Osteoblast (primary cell): Measurements from ENCODE around the gene ADAMTS9. TPM values are rescaled to one million over a fixed set of nuclear protein-coding genes. Genes with fewer than 3 reads are reported as not detected.

Experiments
- DNase-seq: peaks from one replicate; pipeline ENCODE4 v3.0.0; 2011; ENCODE audit warnings: low spot score, mixed read lengths; ENCODE audit not compliant: insufficient read length; ENCODE audit errors: missing footprints
- H2AFZ ChIP-seq: 2 replicates; pipeline ENCODE4 v1.6.0; 2011; ENCODE audit warnings: mild to moderate bottlenecking, low read length
- H3K27ac ChIP-seq: 2 replicates; pipeline ENCODE4 v1.5.1; 2011; ENCODE audit warnings: mild to moderate bottlenecking, low read depth, low read length, moderate library complexity
- H3K27me3 ChIP-seq: 2 replicates; pipeline ENCODE4 v1.6.0; 2012; ENCODE audit warnings: mild to moderate bottlenecking, control low read depth, inconsistent platforms, low read length, moderate library complexity; ENCODE audit not compliant: insufficient read depth
- H3K36me3 ChIP-seq: 2 replicates; pipeline ENCODE4 v1.5.1; 2011; ENCODE audit warnings: mild to moderate bottlenecking, low read length, control low read depth, moderate library complexity; ENCODE audit not compliant: insufficient read depth
- H3K4me1 ChIP-seq: 2 replicates; pipeline ENCODE4 v1.5.1; 2011; ENCODE audit warnings: mild to moderate bottlenecking, low read length, control low read depth, moderate library complexity; ENCODE audit not compliant: insufficient read depth
- H3K4me2 ChIP-seq: 2 replicates; pipeline ENCODE4 v1.6.0; 2011; ENCODE audit warnings: mild to moderate bottlenecking, low read length; ENCODE audit not compliant: insufficient read depth
- H3K4me3 ChIP-seq: fragments of 200-600 bp; sonication (generic); 3 replicates; pipeline ENCODE4 v1.5.1; 2012; ENCODE audit warnings: mild to moderate bottlenecking, low read length, inconsistent platforms; ENCODE audit not compliant: insufficient read depth
- H3K79me2 ChIP-seq: 2 replicates; pipeline ENCODE4 v1.6.0; 2012; ENCODE audit warnings: mild to moderate bottlenecking, low read length, control low read depth, inconsistent platforms; ENCODE audit not compliant: insufficient read depth
- H3K9me3 ChIP-seq: 2 replicates; pipeline ENCODE4 v1.5.1; 2011; ENCODE audit warnings: low read depth, low read length, control low read depth
- H4K20me1 ChIP-seq: 2 replicates; pipeline ENCODE4 v1.6.0; 2012; ENCODE audit warnings: mild to moderate bottlenecking, low read length, control low read depth; ENCODE audit not compliant: insufficient read depth
- total RNA-seq: library from RNA; depleted of rRNA; stranded (reverse); fragments of >200 nt; gene quantifications from 2 replicates; pipeline ENCODE4 v1.2.3, GENCODE V29; 2012
- TF ChIP-seq, protein P1 (sequence below): IDR thresholded peaks from 2 replicates; pipeline ENCODE4 v1.5.1; 2011; ENCODE audit warnings: mild to moderate bottlenecking, low read depth, low read length, moderate library complexity; ENCODE audit errors: extremely low read depth

ADAMTS9 gene
- total RNA-seq, 1 donor: 4.0 TPM

DNA sequence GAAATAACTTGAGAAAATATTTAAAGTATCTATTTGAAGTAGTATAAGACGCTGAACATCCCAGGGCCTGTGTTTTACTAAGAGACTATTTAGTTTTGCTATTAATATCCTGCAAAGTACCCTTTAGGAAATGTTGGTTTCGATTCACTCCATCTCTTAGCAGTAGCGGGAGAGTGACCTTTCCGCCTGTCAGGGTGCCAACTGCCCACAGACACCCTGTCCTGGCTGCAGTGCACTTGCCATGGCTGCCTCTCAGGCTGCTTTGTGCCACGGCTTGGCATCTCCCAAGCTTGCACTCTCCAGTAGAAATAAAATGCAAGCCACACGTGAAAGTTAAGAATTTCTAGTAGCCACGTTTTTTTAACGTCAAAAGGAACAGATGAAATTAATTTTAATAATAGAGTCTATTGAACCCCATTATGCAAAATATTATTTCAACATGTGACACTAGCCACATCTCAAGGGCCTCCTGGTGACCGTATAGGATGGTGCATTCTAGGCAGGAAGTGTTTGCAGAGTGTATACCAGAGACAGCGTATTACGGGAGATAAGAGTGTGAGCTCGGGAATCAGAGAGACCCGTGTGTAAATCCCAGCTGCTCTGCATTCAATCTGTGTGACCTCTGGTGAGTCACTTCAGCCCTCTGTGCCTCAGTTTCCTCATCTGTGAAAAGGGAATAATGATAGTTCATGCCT lies 19.8 kb downstream of the ADAMTS9 start:
- no peaks in the 10 kb centered on the region for H3K36me3 ChIP-seq
- no peak for DNase-seq
- H3K4me1 ChIP-seq: no peaks in the 10 kb centered on the region
- no peaks in the 10 kb centered on the region for H3K27me3 ChIP-seq
- no peaks in the 10 kb centered on the region for H3K9me3 ChIP-seq
- H3K4me2 ChIP-seq: no peak overlapping the region
- H3K79me2 ChIP-seq: no peaks in the 10 kb centered on the region
- H4K20me1 ChIP-seq: no peaks in the 10 kb centered on the region
- no peak overlapping the region for H3K27ac ChIP-seq
- no peak overlapping the region for H2AFZ ChIP-seq
- TF ChIP-seq, protein P1, sequence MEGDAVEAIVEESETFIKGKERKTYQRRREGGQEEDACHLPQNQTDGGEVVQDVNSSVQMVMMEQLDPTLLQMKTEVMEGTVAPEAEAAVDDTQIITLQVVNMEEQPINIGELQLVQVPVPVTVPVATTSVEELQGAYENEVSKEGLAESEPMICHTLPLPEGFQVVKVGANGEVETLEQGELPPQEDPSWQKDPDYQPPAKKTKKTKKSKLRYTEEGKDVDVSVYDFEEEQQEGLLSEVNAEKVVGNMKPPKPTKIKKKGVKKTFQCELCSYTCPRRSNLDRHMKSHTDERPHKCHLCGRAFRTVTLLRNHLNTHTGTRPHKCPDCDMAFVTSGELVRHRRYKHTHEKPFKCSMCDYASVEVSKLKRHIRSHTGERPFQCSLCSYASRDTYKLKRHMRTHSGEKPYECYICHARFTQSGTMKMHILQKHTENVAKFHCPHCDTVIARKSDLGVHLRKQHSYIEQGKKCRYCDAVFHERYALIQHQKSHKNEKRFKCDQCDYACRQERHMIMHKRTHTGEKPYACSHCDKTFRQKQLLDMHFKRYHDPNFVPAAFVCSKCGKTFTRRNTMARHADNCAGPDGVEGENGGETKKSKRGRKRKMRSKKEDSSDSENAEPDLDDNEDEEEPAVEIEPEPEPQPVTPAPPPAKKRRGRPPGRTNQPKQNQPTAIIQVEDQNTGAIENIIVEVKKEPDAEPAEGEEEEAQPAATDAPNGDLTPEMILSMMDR: no peak
- no peak overlapping the region for H3K4me3 ChIP-seq

DNA sequence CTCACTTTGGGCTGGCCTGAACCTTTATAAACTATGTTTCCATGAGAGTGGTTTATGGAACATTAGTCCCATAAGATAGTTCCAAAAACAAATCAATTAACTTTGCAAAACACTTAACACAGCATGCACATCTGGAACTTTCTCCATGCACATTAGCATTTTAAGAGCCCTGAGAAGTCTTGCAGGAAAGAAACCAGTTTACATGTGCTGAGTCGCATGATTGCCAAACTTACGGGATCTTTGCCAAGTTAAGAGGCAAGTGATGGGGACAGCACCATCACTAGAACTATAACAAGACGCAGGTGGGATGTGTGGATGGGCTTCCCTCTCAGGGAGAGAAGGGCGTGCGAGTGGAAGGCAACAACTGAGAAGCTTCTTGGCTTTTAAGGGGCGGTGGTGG lies 20.7 kb downstream of the ADAMTS9 start:
- DNase-seq: no peak
- no peaks in the 10 kb centered on the region for H3K79me2 ChIP-seq
- H2AFZ ChIP-seq: no peak overlapping the region
- TF ChIP-seq, protein P1: no peak
- no peaks in the 10 kb centered on the region for H3K36me3 ChIP-seq
- no peaks in the 10 kb centered on the region for H3K27me3 ChIP-seq
- H3K4me2 ChIP-seq: no peak overlapping the region
- no peaks in the 10 kb centered on the region for H3K9me3 ChIP-seq
- no peaks in the 10 kb centered on the region for H4K20me1 ChIP-seq
- no peak overlapping the region for H3K27ac ChIP-seq
- no peak overlapping the region for H3K4me3 ChIP-seq
- no peaks in the 10 kb centered on the region for H3K4me1 ChIP-seq

DNA sequence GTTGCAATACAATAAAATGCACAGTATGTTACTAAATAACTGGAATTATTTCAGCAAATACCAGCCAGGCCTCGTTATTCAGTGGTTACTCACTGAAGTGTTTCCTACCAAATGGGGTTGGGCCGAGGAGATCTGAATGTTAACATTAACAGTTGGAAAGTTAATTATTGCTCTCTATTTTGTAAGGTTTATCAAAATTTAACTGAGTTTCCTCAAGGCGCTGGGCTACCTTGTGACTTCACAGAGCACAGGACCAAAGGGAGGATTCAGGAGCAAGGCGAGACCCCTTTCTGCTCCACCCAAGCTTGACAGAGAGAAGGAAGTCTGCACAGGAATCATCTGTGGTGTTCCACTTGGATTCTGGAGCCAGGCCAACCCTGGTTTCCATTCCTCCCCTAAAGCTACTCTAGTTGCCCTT lies 21.6 kb downstream of the ADAMTS9 start:
- Histone ChIP-seq H2AFZ (peak overlapping the region; percentile 5), H3K9me3 (no peaks in the 10 kb centered on the region), H3K79me2 (no peaks in the 10 kb centered on the region), H3K4me3 (no peak overlapping the region), H3K27ac (no peak overlapping the region), H3K27me3 (no peaks in the 10 kb centered on the region), H3K36me3 (no peaks in the 10 kb centered on the region), H4K20me1 (no peaks in the 10 kb centered on the region), H3K4me2 (no peak overlapping the region), H3K4me1 (no peaks in the 10 kb centered on the region)
- TF ChIP-seq, protein P1: no peak
- no peak for DNase-seq

- Histone ChIP-seq H3K36me3 (no peaks in the 10 kb centered on the region), H3K4me2 (no peak overlapping the region), H3K79me2 (no peaks in the 10 kb centered on the region), H3K4me3 (no peak overlapping the region), H3K27me3 (no peaks in the 10 kb centered on the region), H3K9me3 (no peaks in the 10 kb centered on the region), H2AFZ (no peak overlapping the region), H3K4me1 (no peaks in the 10 kb centered on the region), H4K20me1 (no peaks in the 10 kb centered on the region), H3K27ac (no peak overlapping the region)
- TF ChIP-seq, protein P1: no peak
- no peak for DNase-seq
Measured at GRCh38 chr3:64664397-64664796, 23.4 kb downstream of the ADAMTS9 start.
